Measurements from ENCODE around the gene CPLX3. TPM values are rescaled to one million over a fixed set of nuclear protein-coding genes. Genes with fewer than 3 reads are reported as not detected.

Gene CPLX3
- total and polyA plus RNA-seq, 8 donors: 0.09 TPM; not detected in 7

GRCh38 chr15:74843445-74843828, 17.0 kb downstream of the CPLX3 start:
- DNase-seq: no peak
- intact Hi-C loops (cut with DNase I): no loop called here
- Histone ChIP-seq H3K27ac (peak overlapping the region; percentile 39 to 82 (median 77)), H3K4me1 (peaks cover 4 to 6% (median 5%) of the 10 kb centered on the region in 3 donors), H3K9me3 (no peaks in the 10 kb centered on the region), H3K4me3 (peak overlapping the region; percentile 88 to 98 (median 96)), H3K27me3 (no peaks in the 10 kb centered on the region), H3K36me3 (peaks cover 0 to 12% (median 3%) of the 10 kb centered on the region in 3 donors)
- 15 to 16% methylated on average over 17 to 18 of the region's 18 CpGs for WGBS, 2 donors
- no peak for ATAC-seq
- FAIRE-seq: no peak
- peak in 1 of 4 donors; percentile 2 for TF ChIP-seq CTCF (IDR thresholded peaks at IDR 0.05)

- Histone ChIP-seq H3K27ac (peak overlapping the region in 3 of 4 donors; percentile 76 to 82 (median 78)), H3K9me3 (no peaks in the 10 kb centered on the region), H3K27me3 (no peaks in the 10 kb centered on the region), H3K4me1 (peaks cover 4 to 6% (median 5%) of the 10 kb centered on the region in 3 donors), H3K4me3 (peak overlapping the region in 1 of 4 donors; percentile 95), H3K36me3 (peaks cover 0 to 12% (median 6%) of the 10 kb centered on the region in 3 donors)
- FAIRE-seq (no peak), ATAC-seq (no peak), DNase-seq (no peak)
- intact Hi-C loops (cut with DNase I): no loop called here
- WGBS, 2 donors: 69 to 72% methylated on average over 12 of the region's 12 CpGs
- no peak for TF ChIP-seq CTCF (IDR thresholded peaks at IDR 0.05)
These were observed 17.5 kb downstream of the CPLX3 start for GRCh38 chr15:74843891-74844299.

GRCh38 chr15:74844319-74845207, 18.1 kb downstream of the CPLX3 start:
- H3K9me3 ChIP-seq: no peaks in the 10 kb centered on the region
- DNase-seq (no peak), FAIRE-seq (no peak), ATAC-seq (no peak)
- no peak overlapping the region for H3K4me3 ChIP-seq
- peaks cover 0 to 14% (median 6%) of the 10 kb centered on the region in 3 donors for H3K36me3 ChIP-seq
- TF ChIP-seq CTCF (IDR thresholded peaks at IDR 0.05): no peak
- intact Hi-C loops (cut with DNase I): no loop called here
- no peaks in the 10 kb centered on the region for H3K27me3 ChIP-seq
- 76 to 77% methylated on average over 12 of the region's 12 CpGs for WGBS, 2 donors
- H3K4me1 ChIP-seq: peaks cover 4 to 6% (median 5%) of the 10 kb centered on the region in 3 donors
- H3K27ac ChIP-seq: no peak overlapping the region

GRCh38 chr15:74845208-74845568, 18.8 kb downstream of the CPLX3 start:
- ATAC-seq (no peak), FAIRE-seq (no peak), DNase-seq (no peak)
- intact Hi-C loops (cut with DNase I): no loop called here
- Histone ChIP-seq H3K36me3 (peaks cover 0 to 20% (median 12%) of the 10 kb centered on the region in 3 donors), H3K27ac (no peak overlapping the region), H3K27me3 (no peaks in the 10 kb centered on the region), H3K4me3 (no peak overlapping the region), H3K4me1 (peaks cover 4 to 6% (median 5%) of the 10 kb centered on the region in 3 donors), H3K9me3 (no peaks in the 10 kb centered on the region)
- TF ChIP-seq CTCF (IDR thresholded peaks at IDR 0.05): no peak
- 79 to 85% methylated on average over 5 of the region's 5 CpGs for WGBS, 2 donors

- H3K27me3 ChIP-seq: no peaks in the 10 kb centered on the region
- H3K27ac ChIP-seq: no peak overlapping the region
- intact Hi-C loops (cut with DNase I): no loop called here
- H3K4me1 ChIP-seq: peaks cover 4 to 6% (median 5%) of the 10 kb centered on the region in 3 donors
- no peak overlapping the region for H3K4me3 ChIP-seq
- FAIRE-seq: no peak
- no peaks in the 10 kb centered on the region for H3K9me3 ChIP-seq
- no peak for DNase-seq
- H3K36me3 ChIP-seq: peaks cover 0 to 24% (median 16%) of the 10 kb centered on the region in 3 donors
- 88 to 92% methylated on average over 4 of the region's 4 CpGs for WGBS, 2 donors
- no peak for ATAC-seq
- TF ChIP-seq CTCF (IDR thresholded peaks at IDR 0.05): no peak
These were observed 19.2 kb downstream of the CPLX3 start for GRCh38 chr15:74845581-74845980.

All from pancreas (tissue), 10 donors.